Measurements from ENCODE around the gene PRKN.

Gene PRKN

GRCh38 chr6:162124710-162125435, 602.7 kb downstream of the PRKN start:
- TF ChIP-seq, protein P1, sequence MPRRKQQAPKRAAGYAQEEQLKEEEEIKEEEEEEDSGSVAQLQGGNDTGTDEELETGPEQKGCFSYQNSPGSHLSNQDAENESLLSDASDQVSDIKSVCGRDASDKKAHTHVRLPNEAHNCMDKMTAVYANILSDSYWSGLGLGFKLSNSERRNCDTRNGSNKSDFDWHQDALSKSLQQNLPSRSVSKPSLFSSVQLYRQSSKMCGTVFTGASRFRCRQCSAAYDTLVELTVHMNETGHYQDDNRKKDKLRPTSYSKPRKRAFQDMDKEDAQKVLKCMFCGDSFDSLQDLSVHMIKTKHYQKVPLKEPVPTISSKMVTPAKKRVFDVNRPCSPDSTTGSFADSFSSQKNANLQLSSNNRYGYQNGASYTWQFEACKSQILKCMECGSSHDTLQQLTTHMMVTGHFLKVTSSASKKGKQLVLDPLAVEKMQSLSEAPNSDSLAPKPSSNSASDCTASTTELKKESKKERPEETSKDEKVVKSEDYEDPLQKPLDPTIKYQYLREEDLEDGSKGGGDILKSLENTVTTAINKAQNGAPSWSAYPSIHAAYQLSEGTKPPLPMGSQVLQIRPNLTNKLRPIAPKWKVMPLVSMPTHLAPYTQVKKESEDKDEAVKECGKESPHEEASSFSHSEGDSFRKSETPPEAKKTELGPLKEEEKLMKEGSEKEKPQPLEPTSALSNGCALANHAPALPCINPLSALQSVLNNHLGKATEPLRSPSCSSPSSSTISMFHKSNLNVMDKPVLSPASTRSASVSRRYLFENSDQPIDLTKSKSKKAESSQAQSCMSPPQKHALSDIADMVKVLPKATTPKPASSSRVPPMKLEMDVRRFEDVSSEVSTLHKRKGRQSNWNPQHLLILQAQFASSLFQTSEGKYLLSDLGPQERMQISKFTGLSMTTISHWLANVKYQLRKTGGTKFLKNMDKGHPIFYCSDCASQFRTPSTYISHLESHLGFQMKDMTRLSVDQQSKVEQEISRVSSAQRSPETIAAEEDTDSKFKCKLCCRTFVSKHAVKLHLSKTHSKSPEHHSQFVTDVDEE (CRISPR knock-in tag; IDR thresholded peaks at IDR 0.05) = no peak
- no peak for TF ChIP-seq CSRNP3 (CRISPR knock-in tag; IDR thresholded peaks at IDR 0.05)
- TF ChIP-seq ZFP30 (CRISPR knock-in tag; IDR thresholded peaks at IDR 0.05) = no peak
- no peak for TF ChIP-seq ISL1 (CRISPR knock-in tag; IDR thresholded peaks at IDR 0.05)
- no peak for TF ChIP-seq CREB5 (CRISPR knock-in tag; IDR thresholded peaks at IDR 0.05; ENCODE audit: low read depth)
- TF ChIP-seq CSDC2 (CRISPR knock-in tag; IDR thresholded peaks at IDR 0.05) = no peak
- TF ChIP-seq, protein P2, sequence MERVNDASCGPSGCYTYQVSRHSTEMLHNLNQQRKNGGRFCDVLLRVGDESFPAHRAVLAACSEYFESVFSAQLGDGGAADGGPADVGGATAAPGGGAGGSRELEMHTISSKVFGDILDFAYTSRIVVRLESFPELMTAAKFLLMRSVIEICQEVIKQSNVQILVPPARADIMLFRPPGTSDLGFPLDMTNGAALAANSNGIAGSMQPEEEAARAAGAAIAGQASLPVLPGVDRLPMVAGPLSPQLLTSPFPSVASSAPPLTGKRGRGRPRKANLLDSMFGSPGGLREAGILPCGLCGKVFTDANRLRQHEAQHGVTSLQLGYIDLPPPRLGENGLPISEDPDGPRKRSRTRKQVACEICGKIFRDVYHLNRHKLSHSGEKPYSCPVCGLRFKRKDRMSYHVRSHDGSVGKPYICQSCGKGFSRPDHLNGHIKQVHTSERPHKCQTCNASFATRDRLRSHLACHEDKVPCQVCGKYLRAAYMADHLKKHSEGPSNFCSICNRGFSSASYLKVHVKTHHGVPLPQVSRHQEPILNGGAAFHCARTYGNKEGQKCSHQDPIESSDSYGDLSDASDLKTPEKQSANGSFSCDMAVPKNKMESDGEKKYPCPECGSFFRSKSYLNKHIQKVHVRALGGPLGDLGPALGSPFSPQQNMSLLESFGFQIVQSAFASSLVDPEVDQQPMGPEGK (CRISPR knock-in tag; IDR thresholded peaks at IDR 0.05; ENCODE audit: borderline replicate concordance) = no peak
- TF ChIP-seq, protein P3, sequence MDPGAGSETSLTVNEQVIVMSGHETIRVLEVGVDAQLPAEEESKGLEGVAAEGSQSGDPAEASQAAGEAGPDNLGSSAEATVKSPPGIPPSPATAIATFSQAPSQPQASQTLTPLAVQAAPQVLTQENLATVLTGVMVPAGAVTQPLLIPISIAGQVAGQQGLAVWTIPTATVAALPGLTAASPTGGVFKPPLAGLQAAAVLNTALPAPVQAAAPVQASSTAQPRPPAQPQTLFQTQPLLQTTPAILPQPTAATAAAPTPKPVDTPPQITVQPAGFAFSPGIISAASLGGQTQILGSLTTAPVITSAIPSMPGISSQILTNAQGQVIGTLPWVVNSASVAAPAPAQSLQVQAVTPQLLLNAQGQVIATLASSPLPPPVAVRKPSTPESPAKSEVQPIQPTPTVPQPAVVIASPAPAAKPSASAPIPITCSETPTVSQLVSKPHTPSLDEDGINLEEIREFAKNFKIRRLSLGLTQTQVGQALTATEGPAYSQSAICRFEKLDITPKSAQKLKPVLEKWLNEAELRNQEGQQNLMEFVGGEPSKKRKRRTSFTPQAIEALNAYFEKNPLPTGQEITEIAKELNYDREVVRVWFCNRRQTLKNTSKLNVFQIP (CRISPR knock-in tag; IDR thresholded peaks at IDR 0.05; ENCODE audit: borderline replicate concordance, low read depth) = no peak
- no peak for TF ChIP-seq TOX (CRISPR knock-in tag; IDR thresholded peaks at IDR 0.05; ENCODE audit: borderline replicate concordance)
- no peak for TF ChIP-seq ZFP3 (CRISPR knock-in tag; IDR thresholded peaks at IDR 0.05)
- TF ChIP-seq BACH2 (CRISPR knock-in tag; IDR thresholded peaks at IDR 0.05; ENCODE audit: borderline replicate concordance) = no peak
- TF ChIP-seq ZC3H10 (CRISPR knock-in tag; IDR thresholded peaks at IDR 0.05) = no peak
- no peak for TF ChIP-seq ARNTL (CRISPR knock-in tag; IDR thresholded peaks at IDR 0.05; ENCODE audit: borderline replicate concordance, low read depth)
- no peak for TF ChIP-seq TCF4 (CRISPR knock-in tag; IDR thresholded peaks at IDR 0.05; ENCODE audit: borderline replicate concordance)
- TF ChIP-seq ZNF565 (CRISPR knock-in tag; conservative IDR thresholded peaks at IDR 0.05; ENCODE audit: low read depth) = no peak
- no peak for TF ChIP-seq RARB (CRISPR knock-in tag; IDR thresholded peaks at IDR 0.05)
- no peak for TF ChIP-seq SNAI2 (CRISPR knock-in tag; IDR thresholded peaks at IDR 0.05)
- TF ChIP-seq ESRRG (CRISPR knock-in tag; IDR thresholded peaks at IDR 0.05) = no peak
- no peak for ATAC-seq

DNA sequence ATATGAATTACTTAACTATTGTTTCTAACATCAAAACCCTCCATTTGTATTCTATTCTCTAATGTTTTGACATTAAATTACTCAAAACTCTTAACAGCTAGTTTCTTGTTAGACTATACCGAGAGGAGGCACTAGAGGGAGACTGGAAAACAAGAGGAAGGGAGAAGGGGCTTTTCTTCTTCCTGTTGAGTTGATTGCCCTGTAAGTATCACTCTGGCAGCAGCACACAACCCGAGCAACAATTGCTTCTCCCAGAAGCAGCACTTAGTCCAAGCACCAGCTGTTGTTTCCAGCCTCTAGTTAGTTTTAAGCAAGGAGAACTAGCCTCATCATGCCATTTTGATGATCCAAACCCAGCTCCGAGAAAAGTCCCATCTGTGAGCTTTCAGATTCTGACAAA, 603.8 kb downstream of the PRKN start:
- no peak for ATAC-seq
- TF ChIP-seq GLIS3 (CRISPR knock-in tag; IDR thresholded peaks at IDR 0.05) (no peak), RARB (CRISPR knock-in tag; IDR thresholded peaks at IDR 0.05) (no peak), ISL1 (CRISPR knock-in tag; IDR thresholded peaks at IDR 0.05) (no peak), TCF4 (CRISPR knock-in tag; IDR thresholded peaks at IDR 0.05; ENCODE audit: borderline replicate concordance) (no peak), ZFP3 (CRISPR knock-in tag; IDR thresholded peaks at IDR 0.05) (no peak), ZNF70 (CRISPR knock-in tag; IDR thresholded peaks at IDR 0.05) (no peak), BACH2 (CRISPR knock-in tag; IDR thresholded peaks at IDR 0.05; ENCODE audit: borderline replicate concordance) (no peak), CSRNP3 (CRISPR knock-in tag; IDR thresholded peaks at IDR 0.05) (no peak), ZNF565 (CRISPR knock-in tag; conservative IDR thresholded peaks at IDR 0.05; ENCODE audit: low read depth) (no peak)
- TF ChIP-seq, protein P3 (CRISPR knock-in tag; IDR thresholded peaks at IDR 0.05; ENCODE audit: borderline replicate concordance, low read depth) = no peak
- TF ChIP-seq, protein P2 (CRISPR knock-in tag; IDR thresholded peaks at IDR 0.05; ENCODE audit: borderline replicate concordance) = no peak
- TF ChIP-seq, protein P1 (CRISPR knock-in tag; IDR thresholded peaks at IDR 0.05) = no peak

All from SK-N-SH treated with all-trans-retinoic acid at 6 μM for 48 hours (cell line).